Stimulated activated CD8-positive, alpha-beta memory T cell treated with anti-CD3 and anti-CD28 coated beads, Interleukin-2, amount 100 ng/mL, for 1 hour (primary cell): ENCODE data around the gene FGD3.

Source experiments
- DNase-seq, 2 donors: peaks; one replicate each; pipeline ENCODE4 v3.0.0-alpha.2; 2020; ENCODE audit warnings: low read depth in 2 of 2

FGD3 gene

DNA sequence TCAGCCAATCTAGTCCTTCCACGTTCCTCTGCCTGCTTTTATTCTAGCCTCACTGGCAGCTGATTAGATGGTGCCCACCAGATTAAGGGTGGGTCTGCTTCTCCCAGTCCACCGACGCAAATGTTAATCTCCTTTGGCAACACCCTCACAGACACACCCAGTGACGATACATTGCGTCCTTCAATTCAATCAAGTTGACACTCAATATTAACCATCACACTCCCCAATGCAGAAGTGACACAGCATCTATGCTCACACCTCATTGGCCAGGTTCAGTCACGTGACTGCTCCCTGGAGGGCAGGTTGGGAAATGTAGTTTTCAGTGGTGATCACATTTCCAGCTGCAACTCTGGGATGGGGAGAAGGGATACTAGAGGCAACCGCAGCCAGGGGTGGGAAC lies 124.1 kb downstream of the FGD3 start:
- DNase-seq, result no peak

DNA sequence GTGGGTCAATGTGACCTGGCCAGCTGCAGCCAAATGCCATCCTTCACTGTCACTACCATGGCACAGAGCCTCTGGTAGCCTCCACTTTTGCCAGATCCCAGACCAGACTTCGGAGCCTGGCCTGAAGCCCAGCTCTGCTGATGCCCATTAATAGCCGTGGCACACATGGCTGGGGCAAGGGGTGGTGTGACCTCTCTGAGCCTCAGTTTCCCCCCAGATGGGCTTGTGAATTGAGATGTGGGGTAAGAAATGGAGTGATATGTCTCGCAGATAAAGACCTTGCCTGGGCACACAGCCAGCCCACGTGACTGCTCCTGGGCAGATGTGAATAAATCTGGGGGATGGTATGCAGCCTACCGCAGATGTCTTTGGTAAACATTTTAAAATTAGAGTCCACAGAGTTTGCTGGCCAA lies 125.1 kb downstream of the FGD3 start:
- DNase-seq, result no peak

DNA sequence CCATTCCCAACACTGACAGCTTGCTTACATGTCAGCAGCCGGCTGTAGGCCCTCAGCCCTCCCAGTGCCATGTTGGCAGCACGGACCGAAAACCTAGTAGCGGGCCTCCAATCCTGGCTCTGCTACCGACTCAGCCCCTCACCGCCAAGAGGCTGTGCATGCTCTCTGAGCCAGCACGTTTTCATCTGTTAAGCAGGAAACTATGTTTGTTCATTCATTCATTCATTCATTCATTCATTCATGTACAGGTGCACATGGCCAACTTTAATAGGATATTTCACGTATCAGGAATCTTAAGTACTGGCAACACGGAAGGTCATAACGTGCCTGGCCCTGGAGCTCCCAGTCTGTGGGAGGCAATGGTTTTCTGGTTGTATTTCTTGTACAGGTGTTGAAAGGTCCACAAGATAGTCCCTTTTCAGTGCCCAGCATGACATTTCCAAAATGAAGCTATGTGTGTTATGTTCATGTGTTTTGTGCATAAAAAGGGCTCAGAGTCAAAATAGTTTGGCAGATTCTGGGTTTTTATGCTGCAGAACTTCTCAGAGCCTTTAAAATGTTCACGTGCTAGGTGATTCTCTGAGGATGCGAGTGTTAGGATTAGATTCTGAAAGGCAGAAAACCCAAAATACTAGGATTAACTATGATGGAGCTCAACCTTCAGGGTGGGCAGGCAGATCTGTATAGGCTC lies 128.9 kb downstream of the FGD3 start:
- DNase-seq, result no peak

DNA sequence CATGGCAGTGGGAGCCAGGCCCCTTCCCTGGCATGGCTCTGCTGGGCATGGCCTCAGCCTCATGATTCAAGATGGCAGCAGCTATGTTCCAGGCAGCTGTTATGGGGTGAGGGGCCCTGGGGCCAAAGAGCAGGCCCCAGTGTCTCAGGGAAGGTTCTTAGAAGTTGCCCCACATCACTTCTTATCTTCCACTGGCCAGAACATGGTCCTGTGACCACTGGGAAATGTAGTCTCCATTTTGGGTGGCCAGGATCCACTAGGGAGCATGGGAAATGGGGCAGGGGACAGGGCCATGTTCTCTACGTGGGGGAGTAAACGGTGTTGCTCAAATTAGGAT lies 129.4 kb downstream of the FGD3 start:
- DNase-seq, result no peak

DNA sequence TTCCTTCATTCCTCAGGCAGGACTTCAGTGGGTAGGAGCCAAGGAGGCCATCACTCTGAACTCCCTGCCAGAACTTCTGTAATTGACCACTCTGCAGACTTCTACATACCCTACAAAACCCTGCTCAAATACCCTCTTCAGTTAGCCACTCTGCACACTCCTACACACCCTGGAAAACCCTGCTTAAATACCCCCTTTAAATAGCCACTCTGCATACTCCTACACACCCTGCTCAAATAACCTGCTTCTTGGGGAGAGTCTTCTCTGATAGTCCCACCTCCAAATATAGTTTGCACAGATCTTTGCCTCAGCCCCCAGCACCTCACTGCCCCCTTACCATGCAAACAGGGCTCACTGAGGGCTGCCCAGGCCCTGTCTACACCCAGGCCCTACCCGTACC lies 130.0 kb downstream of the FGD3 start:
- no peak for DNase-seq

DNA sequence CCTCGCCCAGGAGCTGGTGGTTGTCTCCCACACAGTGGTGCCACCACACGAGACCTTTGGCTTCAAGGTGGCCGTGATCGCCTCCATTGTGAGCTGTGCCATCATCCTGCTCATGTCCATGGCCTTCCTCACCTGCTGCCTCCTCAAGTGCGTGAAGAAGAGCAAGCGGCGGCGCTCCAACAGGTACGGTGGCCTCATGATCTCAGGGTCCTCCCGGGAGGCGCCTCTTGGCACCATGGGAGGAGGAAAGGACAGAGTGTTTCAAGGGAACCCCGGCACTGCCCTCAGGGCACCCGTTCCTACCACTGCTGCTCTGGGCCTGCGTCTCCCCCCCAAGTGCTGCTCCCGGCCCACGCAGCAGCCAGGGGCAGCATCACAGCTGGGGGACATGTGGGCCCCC lies 130.5 kb downstream of the FGD3 start:
- no peak for DNase-seq

DNA sequence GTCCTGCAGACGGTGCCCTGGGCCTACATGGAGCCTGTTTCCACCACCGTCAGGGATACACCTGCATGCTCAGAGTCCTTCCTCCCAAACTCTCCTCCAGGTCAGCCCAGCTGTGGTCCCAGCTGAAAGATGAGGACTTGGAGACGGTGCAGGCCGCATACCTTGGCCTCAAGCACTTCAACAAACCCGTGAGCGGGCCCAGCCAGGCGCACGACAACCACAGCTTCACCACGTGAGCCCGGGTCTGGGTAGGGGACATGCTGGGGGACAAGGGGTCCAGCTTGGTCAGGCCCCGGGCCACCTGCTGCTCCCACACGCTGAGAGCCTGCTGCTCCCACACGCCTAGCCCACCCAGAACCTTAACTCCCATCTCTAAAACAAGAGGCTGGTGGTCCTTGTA lies 132.0 kb downstream of the FGD3 start:
- DNase-seq, result no peak

DNA sequence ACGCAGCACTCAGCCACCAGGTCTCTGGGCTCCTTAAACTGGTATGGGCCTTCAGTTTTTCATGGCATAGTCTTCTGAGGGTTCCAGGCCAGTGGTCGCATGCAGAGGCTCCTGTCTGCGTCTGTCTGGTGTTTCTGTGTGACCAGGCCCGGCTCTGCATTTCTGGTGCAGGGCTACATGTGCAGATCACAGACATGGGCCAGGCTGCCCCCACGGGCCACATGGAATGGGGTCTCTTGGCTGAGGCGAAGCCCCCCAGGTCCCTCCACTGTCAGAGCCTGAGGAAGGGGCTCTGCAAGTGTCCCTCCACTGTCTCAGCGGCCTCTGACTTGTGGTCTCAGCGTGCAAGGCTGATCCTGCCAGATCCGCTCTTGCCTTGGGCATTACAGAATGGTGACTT lies 133.1 kb downstream of the FGD3 start:
- DNase-seq, result no peak

DNA sequence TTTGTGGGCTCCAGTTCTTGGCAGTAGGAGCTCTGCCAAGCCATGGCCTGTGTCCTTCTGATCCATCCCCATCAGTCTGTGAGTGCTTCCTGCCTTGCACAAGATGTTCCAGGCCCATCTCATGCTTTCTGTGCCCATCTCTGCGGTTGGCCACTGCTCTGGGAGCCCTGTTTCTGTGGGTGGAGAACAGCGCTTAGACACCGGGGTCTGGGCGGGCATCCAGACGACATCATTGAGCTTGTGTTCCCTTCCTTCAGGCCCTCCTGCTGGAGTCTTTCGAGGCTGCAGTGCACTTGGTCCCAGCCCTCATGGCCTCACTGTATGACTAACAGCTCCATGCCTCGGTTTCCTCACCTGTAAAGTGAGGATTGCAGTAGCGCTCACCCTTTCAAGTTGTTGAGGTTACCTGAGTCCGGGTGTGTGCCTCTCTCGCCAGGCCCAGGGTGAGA lies 133.8 kb downstream of the FGD3 start:
- DNase-seq, result no peak

DNA sequence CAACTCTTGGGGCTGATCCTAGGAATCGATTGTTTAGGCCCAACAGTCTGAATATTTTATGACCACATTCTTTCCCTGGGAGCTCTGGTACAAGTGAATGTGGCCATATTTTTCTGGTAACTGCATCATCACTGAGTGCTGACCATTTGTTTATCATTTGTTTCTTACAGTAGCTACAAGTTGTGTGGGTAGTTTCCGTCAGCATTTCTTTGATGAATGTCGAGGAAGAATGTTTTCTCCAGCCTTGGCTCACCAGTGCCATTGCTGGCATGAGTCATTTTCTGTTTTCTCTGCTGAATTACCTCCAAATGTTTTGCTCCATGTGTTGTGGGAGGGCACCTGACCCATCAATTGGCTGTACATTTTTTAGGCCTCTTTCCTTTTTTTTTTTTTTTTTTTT lies 134.6 kb downstream of the FGD3 start:
- no peak for DNase-seq

DNA sequence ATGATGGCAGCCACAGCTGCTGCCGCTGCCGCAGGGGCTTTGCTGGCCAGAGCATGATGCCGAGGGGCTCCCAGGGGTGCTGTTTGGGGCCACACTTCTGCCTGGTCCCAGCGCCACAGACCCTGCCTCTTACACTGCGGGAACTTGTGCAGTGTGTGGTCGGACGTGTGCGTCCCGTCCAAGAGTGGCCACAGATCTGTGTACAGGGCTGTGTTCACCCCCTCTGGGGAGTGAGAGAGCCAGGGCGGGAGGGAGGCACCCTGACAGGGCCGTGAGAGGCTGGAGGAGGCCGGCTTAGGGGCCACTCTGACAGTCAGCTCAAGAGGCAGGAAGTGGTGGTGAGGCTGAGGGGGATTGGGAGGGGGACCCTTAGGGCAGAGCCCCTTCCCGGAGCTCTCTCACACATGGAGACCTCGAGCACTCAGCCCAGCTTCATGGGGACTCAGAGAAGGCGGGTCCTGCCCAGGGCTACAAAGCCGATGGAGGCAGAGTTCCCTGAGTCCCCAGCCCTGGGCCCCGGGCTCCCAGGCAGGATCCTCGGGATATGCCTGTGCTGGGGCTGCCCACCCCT lies 135.6 kb downstream of the FGD3 start:
- no peak for DNase-seq

DNA sequence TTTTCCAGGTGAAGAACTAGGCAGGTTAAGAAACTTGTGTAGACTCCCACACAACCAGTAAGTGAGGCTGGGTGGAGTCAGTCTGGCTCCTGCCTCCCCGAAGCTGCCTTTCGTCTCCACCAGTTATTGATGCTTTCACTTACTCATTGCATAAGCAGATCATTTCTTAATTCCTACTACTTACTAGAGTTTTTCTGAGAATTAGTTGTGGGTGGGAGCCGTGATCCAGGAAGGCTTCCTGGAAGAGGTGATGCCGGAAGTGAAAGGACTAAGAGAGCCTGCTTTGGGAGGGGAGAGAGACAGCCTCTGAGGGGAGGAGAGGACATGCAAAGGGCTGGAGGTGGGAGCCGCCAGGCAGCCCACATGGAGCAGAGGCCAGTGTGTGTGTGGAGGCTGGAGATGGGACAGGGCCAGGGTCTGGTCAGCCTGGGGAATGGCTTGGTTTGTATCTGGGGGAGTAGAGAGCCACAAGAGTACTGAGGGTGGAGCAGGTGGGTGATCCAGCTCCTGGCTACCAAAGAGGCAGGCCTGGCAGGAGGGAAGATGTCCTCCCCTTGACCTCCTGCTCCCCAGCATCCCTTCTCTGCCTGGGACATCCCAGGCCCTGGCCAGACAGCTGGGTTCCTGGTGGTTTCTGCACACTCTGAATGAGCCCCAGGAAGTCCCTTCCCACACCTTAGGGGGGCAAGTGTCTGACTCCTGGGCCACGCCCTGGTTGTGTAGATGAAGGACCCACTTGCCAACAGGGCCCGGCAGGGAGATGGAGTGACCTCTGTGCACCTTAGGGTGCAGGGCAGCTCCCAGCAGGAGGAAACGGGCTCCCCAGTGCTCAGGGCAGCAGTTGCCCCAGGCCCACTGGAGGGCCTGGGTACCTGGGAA lies 136.5 kb downstream of the FGD3 start:
- DNase-seq, result no peak

DNA sequence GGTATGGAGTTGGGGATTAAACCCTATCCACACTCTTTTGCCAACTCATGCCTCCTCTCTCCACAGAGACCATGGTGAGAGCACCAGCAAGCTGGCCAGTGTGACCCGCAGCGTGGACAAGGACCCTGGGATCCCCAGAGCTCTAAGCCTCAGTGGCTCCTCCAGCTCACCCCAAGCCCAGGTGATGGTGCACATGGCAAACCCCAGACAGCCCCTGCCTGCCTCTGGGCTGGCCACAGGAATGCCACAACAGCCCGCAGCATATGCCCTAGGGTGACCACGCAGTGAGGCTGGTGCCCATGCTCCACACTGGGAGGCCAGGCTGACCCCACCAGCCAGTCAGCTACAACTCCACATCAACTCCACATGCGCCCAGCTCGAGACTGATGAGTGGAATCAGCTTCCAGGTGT lies 137.2 kb downstream of the FGD3 start:
- no peak for DNase-seq

DNA sequence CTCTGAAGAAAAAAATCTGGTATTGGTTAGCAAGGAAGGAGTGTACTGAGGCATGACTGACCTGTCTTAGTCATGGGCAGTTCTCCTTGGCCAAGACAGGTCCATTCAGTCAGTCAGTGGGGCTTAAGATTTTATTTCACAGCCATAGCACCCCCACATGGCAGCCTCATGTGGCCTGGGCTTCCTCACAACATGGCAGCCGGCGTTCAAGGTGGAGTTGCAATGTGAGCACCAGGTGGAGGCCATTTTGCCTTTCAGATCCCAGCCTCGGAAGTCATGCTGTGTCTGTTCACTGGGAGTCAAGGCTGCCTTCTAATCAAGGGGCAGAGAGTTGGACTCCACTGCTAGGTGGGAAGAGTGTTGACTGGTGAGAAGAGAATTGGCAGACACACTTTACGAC lies 138.4 kb downstream of the FGD3 start:
- no peak for DNase-seq
